ENCODE results near the gene ABCB11.
"Not testable (repeated sequence)": the region's sequence is repeated elsewhere in the genome, so short reads cannot be mapped to it uniquely, and the experiment has no call there.

ABCB11 gene

DNA sequence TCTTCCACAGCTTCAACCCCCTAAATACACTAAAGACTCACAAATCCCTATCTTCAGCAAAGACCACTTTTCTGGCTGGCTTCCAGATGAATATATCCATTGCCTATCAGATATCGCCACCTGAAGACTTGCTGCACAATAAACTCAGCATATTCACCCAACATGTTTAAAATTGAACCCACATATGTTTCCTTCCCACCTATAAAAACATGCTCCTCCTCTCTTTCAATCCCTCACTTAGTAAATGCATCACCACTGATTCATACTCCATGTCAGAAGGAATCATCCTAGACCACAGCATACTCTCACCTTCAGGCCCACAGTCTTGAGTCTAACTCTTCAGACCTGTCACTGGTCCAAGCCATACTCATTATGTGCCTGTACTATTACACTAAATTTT is 146.1 kb downstream of the ABCB11 start:
- peak; percentile 67 for DNase-seq (ENCODE audit: low read depth)
- TF ChIP-seq, protein P1, sequence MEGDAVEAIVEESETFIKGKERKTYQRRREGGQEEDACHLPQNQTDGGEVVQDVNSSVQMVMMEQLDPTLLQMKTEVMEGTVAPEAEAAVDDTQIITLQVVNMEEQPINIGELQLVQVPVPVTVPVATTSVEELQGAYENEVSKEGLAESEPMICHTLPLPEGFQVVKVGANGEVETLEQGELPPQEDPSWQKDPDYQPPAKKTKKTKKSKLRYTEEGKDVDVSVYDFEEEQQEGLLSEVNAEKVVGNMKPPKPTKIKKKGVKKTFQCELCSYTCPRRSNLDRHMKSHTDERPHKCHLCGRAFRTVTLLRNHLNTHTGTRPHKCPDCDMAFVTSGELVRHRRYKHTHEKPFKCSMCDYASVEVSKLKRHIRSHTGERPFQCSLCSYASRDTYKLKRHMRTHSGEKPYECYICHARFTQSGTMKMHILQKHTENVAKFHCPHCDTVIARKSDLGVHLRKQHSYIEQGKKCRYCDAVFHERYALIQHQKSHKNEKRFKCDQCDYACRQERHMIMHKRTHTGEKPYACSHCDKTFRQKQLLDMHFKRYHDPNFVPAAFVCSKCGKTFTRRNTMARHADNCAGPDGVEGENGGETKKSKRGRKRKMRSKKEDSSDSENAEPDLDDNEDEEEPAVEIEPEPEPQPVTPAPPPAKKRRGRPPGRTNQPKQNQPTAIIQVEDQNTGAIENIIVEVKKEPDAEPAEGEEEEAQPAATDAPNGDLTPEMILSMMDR (IDR thresholded peaks at IDR 0.05; ENCODE audit: insufficient read depth, low read depth, low read length, missing control alignments): no peak
- no peak overlapping the region for H3K4me3 ChIP-seq (ENCODE audit: low read length)

DNA sequence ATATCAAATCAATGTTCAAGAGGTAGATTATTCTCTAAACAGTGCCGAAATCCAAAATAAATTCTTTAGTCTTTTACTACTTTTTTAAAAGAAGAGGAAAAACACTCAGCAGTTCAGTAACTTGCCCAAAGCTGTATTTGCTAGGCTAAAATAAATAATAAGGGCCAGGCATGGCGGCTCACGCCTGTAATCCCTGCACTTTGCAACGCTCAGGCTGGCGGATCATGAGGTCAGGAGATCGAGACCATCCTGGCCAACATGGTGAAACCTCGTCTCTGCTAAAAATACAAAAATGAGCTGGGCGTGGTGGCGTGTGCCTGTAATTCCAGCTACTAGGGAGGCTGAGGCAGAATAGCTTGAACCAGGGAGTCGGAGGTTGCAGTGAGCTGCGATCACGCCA is 149.0 kb downstream of the ABCB11 start:
- not testable (repeated sequence) for H3K4me3 ChIP-seq (ENCODE audit: low read length); DNase-seq (ENCODE audit: low read depth)

DNA sequence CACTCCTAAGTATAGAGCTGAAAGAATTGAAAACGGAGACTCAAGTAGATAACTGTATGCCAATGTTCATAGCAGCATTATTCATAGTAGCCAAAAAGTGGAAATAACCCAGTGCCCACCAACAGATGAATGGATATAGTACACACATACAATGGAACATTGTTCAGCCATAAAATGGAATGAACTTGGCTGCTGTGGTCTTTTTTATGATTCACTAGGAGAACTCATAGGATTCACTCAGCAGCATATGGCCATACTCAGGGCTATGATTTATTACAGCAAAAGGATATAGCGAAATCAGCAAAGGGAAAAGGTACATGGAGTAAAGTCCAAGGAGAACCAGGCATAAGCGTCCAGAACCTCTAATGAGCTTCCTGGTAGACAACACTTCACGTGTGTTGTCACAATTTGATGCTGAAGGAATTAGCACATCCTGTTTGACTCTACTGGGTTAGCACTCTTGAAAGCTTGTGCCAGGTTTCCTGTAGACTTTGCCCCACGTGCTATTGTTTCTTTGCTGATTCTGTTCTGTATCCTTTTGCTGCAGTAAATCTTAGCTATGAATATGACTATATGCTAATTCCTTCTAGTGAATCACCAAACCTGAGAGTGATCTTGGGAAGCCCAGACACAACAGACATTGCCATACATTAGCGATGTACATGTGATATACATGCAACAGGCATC is 156.6 kb downstream of the ABCB11 start:
- TF ChIP-seq, protein P1 (IDR thresholded peaks at IDR 0.05; ENCODE audit: insufficient read depth, low read depth, low read length, missing control alignments): no peak
- H3K4me3 ChIP-seq (ENCODE audit: low read length): no peak overlapping the region
- DNase-seq (ENCODE audit: low read depth): no peak

DNA sequence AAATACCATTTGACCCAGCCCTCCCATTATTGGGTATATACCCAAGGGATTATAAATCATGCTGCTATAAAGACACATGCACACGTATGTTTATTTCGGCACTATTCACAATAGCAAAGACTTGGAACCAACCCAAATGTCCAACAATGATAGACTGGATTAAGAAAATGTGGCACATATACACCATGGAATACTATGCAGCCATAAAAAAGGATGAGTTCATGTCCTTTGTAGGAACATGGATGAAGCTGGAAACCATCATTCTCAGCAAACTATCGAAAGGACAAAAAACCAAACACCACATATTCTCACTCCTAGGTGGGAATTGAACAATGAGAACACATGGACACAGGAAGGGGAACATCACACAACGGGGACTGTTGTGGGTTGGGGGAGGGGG is 160.3 kb downstream of the ABCB11 start:
- not testable (repeated sequence) for H3K4me3 ChIP-seq (ENCODE audit: low read length); DNase-seq (ENCODE audit: low read depth)
